OCI-LY7 (cell line): ENCODE data around the gene IARS2. TPM values are rescaled to one million over a fixed set of nuclear protein-coding genes. Genes with fewer than 3 reads are reported as not detected.

ENCODE experiments used
- BruUV-seq: library from RNA; stranded (reverse); fragments of 400-500 nt; replicated peaks from 2 replicates; lab custom pipeline; 2021; lab: Mats Ljungman, UMichigan
- CTCF ChIA-PET: fragments of 300-600 bp; sonication (Branson Sonifier 250); formaldehyde crosslinking; loops from one replicate; lab custom pipeline; 2022; ENCODE audit warnings: antibody characterized with exemption; ENCODE audit not compliant: unreplicated experiment; lab: Charles Lee
- POLR2A ChIA-PET: fragments of 300-600 bp; sonication (Branson Sonifier 250); formaldehyde crosslinking; loops from one replicate; lab custom pipeline; 2022; ENCODE audit warnings: antibody characterized with exemption; lab: Charles Lee
- DNase-seq: peaks from one replicate; pipeline ENCODE4 v3.0.0-alpha.2; 2015; ENCODE audit warnings: low spot score
- H2AFZ ChIP-seq: fragments of 200-600 bp; sonication (generic), shearing (Covaris generic); 2 replicates; pipeline ENCODE4 v1.6.1; 2014; ENCODE audit warnings: mild to moderate bottlenecking, antibody characterized with exemption, low read length, moderate library complexity
- H3K27ac ChIP-seq: fragments of 200-600 bp; sonication (generic); 2 replicates; pipeline ENCODE4 v1.5.1; 2014; ENCODE audit warnings: mixed run types, low read depth, mild to moderate bottlenecking, moderate library complexity, low read length, inconsistent platforms; ENCODE audit not compliant: poor library complexity, severe bottlenecking
- H3K36me3 ChIP-seq: fragments of 200-600 bp; sonication (generic); 2 replicates; pipeline ENCODE4 v1.6.1; 2014; ENCODE audit warnings: mild to moderate bottlenecking, antibody characterized with exemption, low read length, moderate library complexity, mixed read lengths; ENCODE audit not compliant: insufficient read depth
- H3K4me1 ChIP-seq: fragments of 200-600 bp; sonication (generic); 2 replicates; pipeline ENCODE4 v1.5.1; 2014; ENCODE audit warnings: mild to moderate bottlenecking, low read length; ENCODE audit not compliant: insufficient read depth, poor library complexity, severe bottlenecking
- H3K4me2 ChIP-seq: fragments of 200-600 bp; sonication (generic); 2 replicates; pipeline ENCODE4 v1.6.1; 2014; ENCODE audit warnings: mild to moderate bottlenecking, low read length
- H3K4me3 ChIP-seq: fragments of 200-600 bp; sonication (generic); 2 replicates; pipeline ENCODE4 v1.5.1; 2014; ENCODE audit warnings: mild to moderate bottlenecking, low read depth, low read length; ENCODE audit not compliant: poor library complexity, severe bottlenecking
- H3K79me2 ChIP-seq: fragments of 200-600 bp; sonication (generic); 2 replicates; pipeline ENCODE4 v1.6.1; 2016; ENCODE audit warnings: low read depth, mild to moderate bottlenecking, low read length, moderate library complexity, mixed read lengths; ENCODE audit not compliant: insufficient read depth
- H3K9me2 ChIP-seq: fragments of 200-600 bp; sonication (generic); 2 replicates; pipeline ENCODE4 v1.6.1; 2016; ENCODE audit warnings: mild to moderate bottlenecking, low read length, mixed read lengths; ENCODE audit not compliant: insufficient read depth
- H3K9me3 ChIP-seq: fragments of 200-600 bp; sonication (generic); 2 replicates; pipeline ENCODE4 v1.6.1; 2014; ENCODE audit warnings: mild to moderate bottlenecking, mixed run types, low read length, mixed read lengths
- H4K20me1 ChIP-seq: fragments of 200-600 bp; sonication (generic); 2 replicates; pipeline ENCODE4 v1.6.1; 2014; ENCODE audit warnings: mild to moderate bottlenecking, antibody characterized with exemption, low read length, moderate library complexity, mixed read lengths; ENCODE audit not compliant: insufficient read depth
- EZH2phosphoT487 ChIP-seq: fragments of 200-600 bp; sonication (generic); IDR thresholded peaks from 2 replicates; pipeline ENCODE4 v1.6.1; 2018; ENCODE audit warnings: low read depth, borderline replicate concordance, mild to moderate bottlenecking, mixed run types, antibody characterized with exemption, low read length, moderate library complexity, mixed read lengths
- intact Hi-C: fragments of 100-400 bp; cut with micrococcal nuclease; formaldehyde crosslinking; loops from one replicate; pipeline ENCODE4 v1.10.0; 2022; ENCODE audit not compliant: unreplicated experiment
- total RNA-seq, 2 experiments: library from RNA; depleted of rRNA in 1 of 2; stranded (reverse); fragments of >200 nt in 1 of 2; shearing (Covaris generic) in 1 of 2; gene quantifications; 2 replicates each; pipeline ENCODE4 v1.2.3, GENCODE V29; 2014 to 2022
- TF ChIP-seq, protein P1 (sequence below): fragments of 200-600 bp; sonication (generic); conservative IDR thresholded peaks from 2 replicates; pipeline ENCODE4 v1.5.1; 2014; ENCODE audit warnings: mild to moderate bottlenecking, antibody characterized with exemption, low read length, moderate library complexity, mixed read lengths

Gene IARS2
- total RNA-seq, 2 experiments from 2014 or later = 62.6 to 91.3 TPM

- no peaks in the 10 kb centered on the region for H3K9me2 ChIP-seq
- DNase-seq = no peak
- ChIA-PET CTCF (no interaction called here), POLR2A (interaction anchor here (0.7 to 1.5 kb wide), 3 partner anchors 34 to 415 kb away, joined by 3 to 4 read pairs (median 3); no protein-coding TSS in a partner anchor)
- peaks cover 85% of the 10 kb centered on the region for H3K36me3 ChIP-seq
- no peaks in the 10 kb centered on the region for H3K79me2 ChIP-seq
- BruUV-seq = no TSS peak
- no peak overlapping the region for H3K4me3 ChIP-seq
- H3K27ac ChIP-seq = no peak overlapping the region
- H3K4me2 ChIP-seq = no peak overlapping the region
- H2AFZ ChIP-seq = no peak overlapping the region
- TF ChIP-seq, protein P1, sequence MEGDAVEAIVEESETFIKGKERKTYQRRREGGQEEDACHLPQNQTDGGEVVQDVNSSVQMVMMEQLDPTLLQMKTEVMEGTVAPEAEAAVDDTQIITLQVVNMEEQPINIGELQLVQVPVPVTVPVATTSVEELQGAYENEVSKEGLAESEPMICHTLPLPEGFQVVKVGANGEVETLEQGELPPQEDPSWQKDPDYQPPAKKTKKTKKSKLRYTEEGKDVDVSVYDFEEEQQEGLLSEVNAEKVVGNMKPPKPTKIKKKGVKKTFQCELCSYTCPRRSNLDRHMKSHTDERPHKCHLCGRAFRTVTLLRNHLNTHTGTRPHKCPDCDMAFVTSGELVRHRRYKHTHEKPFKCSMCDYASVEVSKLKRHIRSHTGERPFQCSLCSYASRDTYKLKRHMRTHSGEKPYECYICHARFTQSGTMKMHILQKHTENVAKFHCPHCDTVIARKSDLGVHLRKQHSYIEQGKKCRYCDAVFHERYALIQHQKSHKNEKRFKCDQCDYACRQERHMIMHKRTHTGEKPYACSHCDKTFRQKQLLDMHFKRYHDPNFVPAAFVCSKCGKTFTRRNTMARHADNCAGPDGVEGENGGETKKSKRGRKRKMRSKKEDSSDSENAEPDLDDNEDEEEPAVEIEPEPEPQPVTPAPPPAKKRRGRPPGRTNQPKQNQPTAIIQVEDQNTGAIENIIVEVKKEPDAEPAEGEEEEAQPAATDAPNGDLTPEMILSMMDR = no peak
- no peak for TF ChIP-seq EZH2phosphoT487
- H3K4me1 ChIP-seq = no peaks in the 10 kb centered on the region
- H4K20me1 ChIP-seq = no peaks in the 10 kb centered on the region
- intact Hi-C loops = no loop called here
- H3K9me3 ChIP-seq = no peaks in the 10 kb centered on the region
Observed at GRCh38 chr1:220135755-220136154, 41.8 kb downstream of the IARS2 start.

- Histone ChIP-seq H3K4me2 (no peak overlapping the region), H3K27ac (no peak overlapping the region), H3K4me1 (no peaks in the 10 kb centered on the region), H2AFZ (no peak overlapping the region), H3K9me2 (no peaks in the 10 kb centered on the region), H3K4me3 (no peak overlapping the region), H4K20me1 (no peaks in the 10 kb centered on the region), H3K79me2 (no peaks in the 10 kb centered on the region), H3K36me3 (peaks cover 92% of the 10 kb centered on the region), H3K9me3 (no peaks in the 10 kb centered on the region)
- DNase-seq = no peak
- TF ChIP-seq, protein P1 = no peak
- TF ChIP-seq EZH2phosphoT487 = no peak
- BruUV-seq = no TSS peak
- ChIA-PET CTCF (no interaction called here), POLR2A (interaction anchor here (0.9 to 1.5 kb wide), 4 partner anchors 13 to 166 kb away, joined by 3 to 7 read pairs (median 4); no protein-coding TSS in a partner anchor)
- intact Hi-C loops = no loop called here
Observed at GRCh38 chr1:220137019-220137786, 43.3 kb downstream of the IARS2 start.

GRCh38 chr1:220139966-220140365 is 46.0 kb downstream of the IARS2 start:
- no peaks in the 10 kb centered on the region for H4K20me1 ChIP-seq

More at GRCh38 chr1:220139966-220140365, 46.0 kb downstream of the IARS2 start:
- H3K4me3 ChIP-seq = no peak overlapping the region
- POLR2A ChIA-PET = no interaction called here
- H3K9me2 ChIP-seq = no peaks in the 10 kb centered on the region
- H3K36me3 ChIP-seq = peaks cover 84% of the 10 kb centered on the region
- H3K4me2 ChIP-seq = no peak overlapping the region
- H3K9me3 ChIP-seq = no peaks in the 10 kb centered on the region
- H3K27ac ChIP-seq = no peak overlapping the region
- no peaks in the 10 kb centered on the region for H3K79me2 ChIP-seq
- H3K4me1 ChIP-seq = no peaks in the 10 kb centered on the region
- intact Hi-C loops = no loop called here
- CTCF ChIA-PET = no interaction called here
- no peak overlapping the region for H2AFZ ChIP-seq
- BruUV-seq = no TSS peak
- DNase-seq = no peak
- TF ChIP-seq, protein P1 = no peak
- TF ChIP-seq EZH2phosphoT487 = no peak
